NCI-H345 treated with DMSO at 0.1 percent for 48 hours (cell line): Measurements from ENCODE around the gene SEMG2.

Experiments
- DNase-seq: peaks from one replicate; lab custom pipeline; 2025; ENCODE audit not compliant: unreplicated experiment; lab: John Stamatoyannopoulos, UW

SEMG2 gene

DNA sequence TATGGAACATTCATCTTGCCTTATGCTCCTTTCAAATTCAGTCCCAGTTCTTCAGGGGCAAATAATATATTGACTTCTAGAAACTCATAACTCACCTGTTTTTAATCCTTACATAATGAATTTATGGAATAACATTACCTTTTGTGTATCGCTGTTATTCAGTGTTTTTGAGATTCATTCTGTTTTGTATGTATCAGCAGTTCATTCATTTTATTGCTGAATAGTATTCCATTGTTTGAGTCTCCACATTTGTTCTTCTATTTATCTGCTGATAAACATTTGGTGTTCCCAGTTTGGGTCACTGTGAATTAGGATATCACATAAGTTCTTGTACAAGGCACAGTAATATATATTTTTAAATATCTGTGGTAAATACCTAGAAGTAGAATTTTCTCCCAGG, 5.1 kb downstream of the SEMG2 start:
- DNase-seq, result no peak

DNA sequence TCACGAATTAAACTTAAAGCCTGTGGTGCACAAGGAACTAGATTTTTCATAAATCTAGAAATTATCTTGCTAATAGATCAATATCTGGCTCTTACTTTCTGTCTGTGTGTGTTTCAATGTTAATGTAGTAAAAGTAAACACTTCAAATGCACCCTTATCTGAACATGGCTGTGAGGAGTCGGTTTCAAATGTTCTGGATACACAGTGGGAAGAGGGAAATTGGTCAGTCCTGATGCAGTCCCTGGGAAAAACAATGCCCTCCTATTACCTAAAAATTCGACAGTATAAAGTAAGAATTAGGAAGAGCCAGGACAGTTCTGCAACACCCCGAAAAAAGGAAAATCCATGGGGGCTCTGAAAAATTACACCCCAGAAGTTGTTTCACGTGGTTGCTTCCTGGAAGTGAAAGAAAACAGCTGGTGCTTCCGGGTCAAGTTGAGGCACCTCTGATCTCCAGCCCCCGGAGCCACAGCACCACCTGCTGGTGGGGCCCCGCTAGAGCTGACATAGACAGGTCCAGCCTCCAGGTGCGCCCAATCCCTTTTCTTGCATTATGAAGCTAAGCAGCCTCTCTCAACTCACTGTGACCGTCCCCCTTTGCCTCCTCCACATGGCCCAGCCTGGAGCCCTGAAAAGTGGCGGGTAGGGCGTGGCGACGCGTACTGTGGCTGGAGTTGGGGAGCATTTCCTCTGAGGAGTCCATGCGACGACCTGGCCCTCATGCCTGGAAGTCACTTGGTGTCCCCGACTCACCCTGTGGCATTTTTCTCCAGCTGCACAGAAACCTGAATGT, 8.3 kb downstream of the SEMG2 start:
- no peak for DNase-seq

DNA sequence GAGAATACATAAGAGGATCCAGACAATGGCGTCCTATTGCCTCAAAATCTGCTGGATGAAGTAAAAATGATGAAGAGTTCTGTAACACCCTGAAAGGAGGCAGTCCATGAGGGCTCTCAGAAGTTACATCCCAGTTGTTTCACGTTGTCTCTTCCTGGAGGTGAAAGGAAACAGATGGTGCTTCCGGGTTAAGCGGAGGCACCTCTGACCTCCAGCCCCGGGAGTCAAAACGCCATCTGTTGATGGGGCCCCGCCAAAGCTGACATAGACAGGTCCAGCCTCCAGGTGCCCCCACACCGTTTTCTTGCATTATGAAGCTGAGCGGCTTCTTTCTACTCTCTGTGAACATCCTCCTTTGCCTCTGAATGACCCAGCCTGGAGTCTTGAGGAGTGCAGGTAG, 9.5 kb downstream of the SEMG2 start:
- DNase-seq, result no peak

DNA sequence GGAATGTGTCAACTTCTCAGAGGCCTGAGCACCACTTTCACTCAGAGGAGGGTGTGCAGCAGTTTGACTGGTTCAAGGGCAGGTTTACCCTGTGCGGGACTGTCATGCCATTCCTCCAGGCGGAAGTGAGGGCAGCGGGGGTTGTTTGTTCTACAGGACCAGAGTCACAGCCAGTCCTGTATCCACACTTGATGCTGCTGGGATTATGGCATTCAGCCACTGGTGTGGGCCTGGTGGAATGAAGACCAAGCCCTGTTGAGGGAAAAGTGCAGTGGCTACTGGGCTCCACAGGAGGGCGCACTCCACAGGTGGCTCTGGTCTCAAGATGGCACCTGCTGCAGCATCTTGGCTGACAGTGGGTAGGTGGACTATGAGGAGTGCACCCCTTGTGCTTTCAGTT, 14.8 kb downstream of the SEMG2 start:
- no peak for DNase-seq

DNA sequence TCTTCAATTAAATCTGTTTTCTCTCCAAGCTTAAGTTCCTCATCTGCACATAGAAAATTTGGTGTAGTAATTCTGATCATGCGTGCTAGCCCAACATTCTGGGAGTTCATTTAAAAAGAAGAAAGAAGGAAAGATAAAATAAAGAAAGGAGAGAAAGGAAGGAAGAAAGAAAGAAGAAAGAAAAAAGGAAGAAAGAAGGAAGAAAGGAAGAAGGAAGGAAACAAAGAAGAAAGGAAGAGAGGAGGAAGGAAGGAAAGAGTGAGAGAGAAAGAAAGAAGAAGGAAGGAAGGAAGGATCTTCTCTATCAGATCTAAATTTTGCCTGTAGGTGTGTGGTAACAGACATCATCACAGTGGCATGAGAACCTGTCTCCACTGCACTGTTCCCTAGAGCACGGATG, 17.0 kb downstream of the SEMG2 start:
- no peak for DNase-seq

DNA sequence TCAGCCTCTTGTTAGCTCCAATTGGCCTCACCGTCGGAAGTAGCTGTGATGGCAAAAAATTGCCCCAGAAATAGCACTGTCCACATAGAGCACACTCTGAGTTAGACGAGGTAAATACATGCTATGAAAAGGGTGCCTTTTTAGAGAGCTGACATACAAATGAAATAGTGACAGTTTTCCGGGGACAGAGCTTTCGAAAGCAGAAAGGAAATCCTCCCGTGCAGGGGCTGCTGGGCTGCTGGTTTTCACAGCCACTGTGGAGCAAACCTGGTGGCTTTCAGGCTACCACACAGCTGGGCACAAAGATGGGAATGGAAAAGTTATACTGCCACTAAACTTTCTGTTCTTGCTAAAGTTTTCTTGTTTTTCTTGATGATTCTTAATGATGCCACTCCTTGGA, 24.9 kb downstream of the SEMG2 start:
- DNase-seq, result no peak

DNA sequence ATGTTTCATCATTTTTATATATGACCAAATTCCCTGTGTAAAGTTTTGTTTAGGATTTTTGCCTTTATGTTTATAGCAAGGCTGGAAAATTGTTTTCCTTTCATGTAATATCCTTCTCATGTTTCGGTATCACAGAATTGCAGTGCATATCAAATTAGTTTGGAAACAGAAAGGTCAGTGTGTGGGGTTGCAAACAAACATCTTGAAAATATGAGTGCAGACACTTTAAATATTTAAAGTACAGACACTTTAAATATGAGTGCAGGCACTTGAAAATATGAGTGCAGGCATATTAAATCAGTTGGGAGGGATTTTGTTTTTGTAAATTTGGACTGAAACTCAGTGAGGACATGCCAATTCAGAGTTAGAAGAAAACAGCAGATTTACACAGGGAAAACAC, 26.7 kb downstream of the SEMG2 start:
- DNase-seq, result no peak

DNA sequence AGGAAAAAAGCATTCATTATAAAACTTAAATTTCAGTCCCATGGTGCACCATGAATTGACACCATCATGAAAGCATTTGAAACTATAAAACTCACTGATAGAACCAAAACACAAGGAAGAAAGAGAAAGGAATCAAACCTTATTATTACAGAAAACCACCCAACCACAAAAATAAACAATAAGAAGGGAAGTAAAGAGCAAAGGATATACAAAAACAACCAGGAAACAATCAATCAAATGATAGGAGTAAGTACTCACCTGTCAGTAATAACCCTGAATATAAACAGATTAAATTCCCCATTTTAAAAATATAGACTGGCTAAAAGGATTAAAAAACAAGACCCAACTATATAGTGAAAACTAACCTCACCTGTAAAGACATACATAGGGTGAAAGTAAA, 27.4 kb downstream of the SEMG2 start:
- no peak for DNase-seq

DNA sequence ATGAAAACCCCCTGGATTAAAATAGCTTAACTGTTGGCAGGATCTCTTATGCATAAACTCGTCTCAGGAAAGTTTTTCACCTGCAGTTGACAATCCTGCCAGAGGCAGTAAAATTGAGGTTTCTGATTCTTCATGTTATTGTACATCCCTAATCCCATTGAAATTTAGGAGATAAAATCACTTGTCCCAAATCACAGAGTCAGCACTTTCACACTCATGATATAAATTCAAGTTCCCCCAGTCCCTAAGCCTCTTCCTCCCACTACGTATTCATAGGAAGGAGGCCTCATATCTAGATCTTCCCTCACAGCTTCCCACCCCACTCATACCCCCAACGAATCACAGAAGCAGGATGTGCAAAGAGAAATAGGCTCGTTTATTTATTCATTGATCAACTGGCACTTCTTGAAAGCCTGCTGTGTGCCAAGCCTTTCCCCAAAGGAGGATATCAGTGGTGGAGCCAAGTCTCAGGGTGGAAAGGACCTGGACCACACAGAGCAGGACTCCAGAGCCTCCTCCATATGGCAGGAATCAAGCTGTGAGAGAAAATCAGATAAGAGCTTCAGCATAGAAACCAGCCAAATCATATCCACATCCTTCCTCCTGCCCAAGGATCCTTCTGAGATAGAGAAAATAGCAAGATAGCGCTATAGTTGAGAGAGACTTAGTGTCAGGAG, 30.8 kb downstream of the SEMG2 start:
- DNase-seq, result no peak

DNA sequence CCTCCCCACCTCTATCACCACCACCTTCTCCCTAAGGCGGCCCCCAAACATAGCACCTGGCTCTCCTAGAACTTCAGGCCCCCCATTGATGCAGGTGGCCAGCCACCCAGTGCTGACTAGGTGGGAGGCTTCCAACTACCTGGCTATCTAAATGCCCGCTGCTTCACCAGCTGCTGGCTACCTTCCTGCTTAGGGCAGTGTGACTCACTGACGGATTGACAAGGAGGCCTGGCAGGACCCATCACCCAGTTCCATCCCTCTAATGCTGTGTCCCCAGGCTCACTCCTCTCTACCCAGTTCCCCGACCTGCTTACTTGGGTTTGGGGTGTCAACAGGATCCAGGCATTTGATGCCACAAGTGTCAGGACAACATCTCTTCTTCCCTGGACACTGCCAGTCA, 32.1 kb downstream of the SEMG2 start:
- DNase-seq, result no peak

DNA sequence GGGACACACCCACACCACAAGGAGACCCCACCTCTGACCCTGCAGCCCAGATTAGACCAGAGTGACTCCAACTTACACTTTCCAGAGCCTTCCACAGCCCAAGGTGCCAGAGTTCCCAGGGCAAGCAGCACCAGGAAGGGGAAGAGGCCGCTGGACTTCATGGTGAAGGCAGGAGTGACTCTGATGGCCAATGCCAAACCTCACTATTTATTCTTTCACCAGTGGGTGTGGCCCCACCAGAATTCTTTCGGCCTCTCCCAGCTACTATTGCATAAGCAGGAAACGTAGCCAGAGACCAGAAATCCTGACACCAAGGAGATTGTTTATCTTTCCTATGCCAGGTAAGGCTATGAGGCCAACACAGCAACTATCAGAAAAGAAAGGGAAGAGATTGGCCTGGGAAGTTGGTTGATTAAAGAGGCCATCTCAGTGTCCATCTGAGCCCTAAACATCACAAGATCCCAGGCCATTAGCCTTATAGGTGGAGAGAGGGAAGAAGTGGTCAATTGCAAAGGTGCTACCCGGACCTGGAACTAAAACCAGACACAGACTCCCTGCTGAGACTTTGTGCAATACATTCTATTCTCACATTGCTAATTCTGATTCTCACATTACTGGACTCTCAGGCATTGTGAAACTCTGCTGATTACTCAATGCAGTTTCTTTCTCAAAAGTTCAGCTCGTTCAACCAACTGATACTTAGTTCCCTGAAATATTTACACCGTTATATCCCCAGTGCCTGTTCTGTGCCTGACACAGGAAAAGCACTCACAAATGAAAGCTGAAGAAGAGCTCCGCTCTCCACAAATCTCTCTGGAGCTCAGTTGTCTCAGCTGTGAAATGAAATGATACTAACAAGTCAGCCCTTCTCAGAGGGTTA, 33.5 kb downstream of the SEMG2 start, which contains the start of gene SLPI:
SLPI (minus strand) TSS at position 182 of the 880 bp plus-strand sequence; CDS start at position 161, 21 bp downstream.
- no peak for DNase-seq

DNA sequence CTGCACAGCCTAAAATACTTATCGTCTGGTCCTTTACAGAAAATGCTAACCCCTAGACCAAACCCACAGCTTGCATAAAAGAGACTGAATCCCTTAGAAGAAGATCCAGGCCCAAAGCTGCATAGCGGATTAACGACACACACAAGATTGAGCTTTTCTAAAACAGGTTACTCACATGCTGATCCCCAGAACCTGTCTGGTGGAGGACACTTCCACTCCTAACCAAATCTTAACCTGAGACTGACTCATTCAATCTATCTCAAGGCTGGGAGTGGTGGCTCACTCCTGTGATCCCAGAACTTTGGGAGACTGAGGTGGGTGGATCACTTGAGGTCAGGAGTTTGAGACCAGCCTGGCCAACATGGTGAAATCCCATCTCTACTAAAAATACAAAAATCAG, 36.0 kb downstream of the SEMG2 start:
- DNase-seq, result no peak

DNA sequence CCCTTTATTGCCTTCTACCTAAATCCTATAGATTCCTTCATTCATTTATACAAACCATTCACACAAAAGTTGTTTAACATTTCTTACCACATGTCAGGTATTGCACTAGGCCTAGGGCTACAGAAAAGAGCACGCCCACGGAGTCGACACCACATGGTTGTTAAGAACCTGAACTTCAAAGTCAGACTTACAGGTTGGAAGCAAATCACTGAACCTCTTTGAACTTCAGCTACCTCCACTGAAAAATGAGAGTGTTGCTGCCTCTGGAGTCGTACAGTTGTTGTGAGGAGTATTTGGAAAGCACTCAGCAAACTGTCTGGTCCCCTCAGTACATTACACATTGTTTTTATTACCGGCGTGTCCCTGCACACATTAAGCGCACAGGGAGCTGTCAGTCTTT, 36.5 kb downstream of the SEMG2 start:
- DNase-seq, result no peak

DNA sequence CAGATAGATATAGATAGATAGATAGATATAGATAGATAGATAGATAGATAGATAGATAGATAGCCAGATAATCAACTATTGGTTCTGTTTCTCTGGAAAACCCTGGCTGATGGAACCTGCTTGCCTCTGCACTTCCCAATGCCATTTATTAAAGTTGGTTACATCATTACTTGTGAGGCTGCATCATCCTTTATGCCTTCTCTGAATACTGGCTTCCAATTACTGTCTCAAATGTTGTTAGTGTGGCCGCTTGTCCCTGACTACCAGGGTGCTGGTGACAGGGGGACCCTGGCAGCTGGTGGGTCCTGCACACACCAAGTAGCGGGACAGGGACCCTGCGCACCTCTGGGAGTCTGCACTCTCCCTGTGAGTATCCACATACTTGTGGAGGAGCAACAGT, 37.1 kb downstream of the SEMG2 start:
- DNase-seq, result no peak

DNA sequence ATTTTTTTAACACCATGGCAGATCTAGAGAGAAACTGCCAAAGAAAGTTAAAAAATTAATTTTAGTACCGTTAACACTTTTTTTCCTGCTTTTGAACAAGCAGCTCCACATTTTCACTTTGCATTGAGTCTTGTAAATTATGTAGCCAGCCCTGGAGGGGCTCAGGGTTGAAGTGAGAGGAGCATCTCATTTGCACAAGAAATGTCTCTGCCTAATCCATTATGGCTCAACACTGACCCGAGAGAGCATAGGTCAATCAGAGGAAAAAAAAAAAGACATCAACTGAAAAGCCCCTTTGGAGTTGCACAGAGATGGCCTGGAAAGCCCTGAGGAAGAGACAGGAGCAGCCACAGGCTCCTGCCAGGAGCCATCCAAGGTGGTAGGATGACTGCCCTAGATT, 37.5 kb downstream of the SEMG2 start:
- DNase-seq, result no peak

DNA sequence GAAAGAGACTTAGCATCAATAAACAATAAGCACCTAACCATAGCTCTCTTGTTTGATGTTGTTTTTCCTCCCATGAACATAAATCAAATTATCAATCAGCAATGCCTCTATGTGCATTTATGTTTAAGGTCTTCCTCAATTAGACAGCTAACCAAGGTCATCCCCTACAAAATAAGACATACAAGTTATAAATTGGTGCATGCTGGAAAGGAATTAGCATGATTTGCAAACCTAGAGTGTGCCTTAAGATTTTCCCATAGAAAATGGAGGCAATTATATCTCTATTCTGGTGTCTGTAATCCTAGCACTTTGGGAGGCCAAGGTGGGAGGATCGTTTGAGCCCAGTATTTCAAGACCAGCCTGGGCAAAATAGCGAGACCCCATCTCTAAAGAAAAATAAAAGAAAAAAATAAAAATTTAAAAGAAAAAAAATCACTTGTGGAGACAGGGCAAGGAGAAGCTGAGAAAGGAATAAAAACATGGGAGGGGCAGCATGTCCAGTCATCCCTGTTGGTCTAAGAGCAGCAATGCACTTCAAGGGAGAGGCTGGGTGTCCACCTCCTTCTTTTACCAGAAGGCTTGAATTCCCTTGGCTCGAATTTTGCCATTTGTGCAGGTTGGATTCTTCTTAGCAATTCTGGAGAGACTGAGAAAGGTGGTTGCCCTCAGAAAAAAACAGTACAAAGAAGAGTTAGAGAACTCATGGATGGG, 42.5 kb downstream of the SEMG2 start:
- no peak for DNase-seq

DNA sequence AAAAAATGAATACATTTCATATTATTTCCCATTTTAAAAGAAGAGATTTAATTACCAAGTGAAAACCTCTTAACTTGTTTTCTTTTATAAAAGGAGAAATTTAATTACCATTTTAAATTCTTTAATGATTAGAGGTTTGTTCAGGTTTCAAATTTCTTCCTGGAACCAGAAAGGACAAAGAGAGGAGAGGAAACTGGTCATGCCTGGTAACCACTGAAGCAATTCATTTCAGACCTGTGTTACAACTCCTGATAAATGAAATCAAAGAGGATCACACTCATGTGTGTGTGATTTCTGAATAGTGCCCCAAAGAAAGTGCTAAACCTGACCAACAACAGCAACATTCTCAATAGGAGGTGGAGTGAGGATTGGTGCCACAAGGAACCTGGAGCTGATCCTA, 45.8 kb downstream of the SEMG2 start:
- DNase-seq, result no peak

DNA sequence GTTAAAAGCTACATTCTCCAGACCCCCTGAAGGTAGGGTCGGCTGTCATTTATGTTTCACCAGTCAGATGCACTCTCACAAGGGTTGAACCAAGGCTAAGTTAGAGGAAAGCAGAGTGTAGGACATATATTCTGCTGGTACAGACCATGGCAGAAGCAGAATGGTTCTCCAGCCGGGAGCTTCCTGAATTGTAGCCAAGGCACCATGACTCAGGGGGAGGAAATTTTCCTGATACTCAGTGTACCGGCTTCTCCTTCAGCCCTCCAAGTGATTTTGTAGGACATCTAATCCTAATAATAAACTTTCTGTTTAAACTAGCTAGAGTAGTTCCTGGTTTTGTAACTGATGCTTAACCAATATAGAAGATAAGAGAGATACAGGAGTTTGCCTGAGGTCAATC, 47.4 kb downstream of the SEMG2 start:
- no peak for DNase-seq

DNA sequence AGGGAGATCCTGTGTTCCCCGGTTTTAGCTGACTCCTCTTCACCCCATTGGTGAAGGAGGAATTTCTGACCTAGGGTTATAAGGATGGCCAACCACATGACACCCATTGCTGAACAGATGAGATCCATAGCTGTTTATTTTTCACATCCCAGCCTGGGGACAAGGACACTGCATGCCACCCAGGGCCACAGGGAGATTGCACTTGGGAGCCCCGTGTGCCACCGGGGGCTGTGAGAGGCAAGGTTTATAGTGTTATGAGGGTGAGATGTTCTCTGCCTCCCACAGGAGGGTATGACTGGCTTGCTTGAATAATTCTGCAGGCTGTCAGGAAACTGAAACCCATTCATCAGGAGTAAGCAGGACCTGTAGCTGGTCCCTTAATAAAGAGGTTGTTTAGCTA, 47.9 kb downstream of the SEMG2 start:
- DNase-seq, result no peak

DNA sequence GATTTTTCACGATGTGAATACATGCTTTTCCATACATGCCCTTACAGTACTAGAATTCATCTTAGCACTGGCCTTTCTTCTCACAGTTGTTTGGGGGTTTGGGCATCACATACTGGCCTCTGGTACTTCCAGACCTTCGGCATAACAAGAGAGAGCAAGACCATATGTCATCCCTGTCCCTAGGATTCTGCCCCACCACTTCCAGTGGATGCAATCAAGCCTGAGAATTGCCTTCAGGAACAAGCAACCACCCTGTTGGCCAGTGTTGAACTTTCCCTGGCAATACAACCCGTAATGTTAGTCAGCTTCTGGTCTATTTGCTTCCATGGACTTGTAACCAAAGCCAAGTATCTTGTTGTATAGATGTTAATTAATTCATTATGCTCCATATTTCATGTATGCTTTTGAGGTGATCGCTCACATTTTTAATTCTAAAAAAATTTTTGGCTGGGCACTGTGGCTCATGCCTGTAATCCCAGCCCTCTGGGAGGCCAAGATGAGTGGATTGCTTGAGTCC, 48.6 kb downstream of the SEMG2 start:
- no peak for DNase-seq
